ENCODE data around the gene OR7C1.
"Not testable (repeated sequence)": the region's sequence is repeated elsewhere in the genome, so short reads cannot be mapped to it uniquely, and the experiment has no call there.

The OR7C1 gene

DNA sequence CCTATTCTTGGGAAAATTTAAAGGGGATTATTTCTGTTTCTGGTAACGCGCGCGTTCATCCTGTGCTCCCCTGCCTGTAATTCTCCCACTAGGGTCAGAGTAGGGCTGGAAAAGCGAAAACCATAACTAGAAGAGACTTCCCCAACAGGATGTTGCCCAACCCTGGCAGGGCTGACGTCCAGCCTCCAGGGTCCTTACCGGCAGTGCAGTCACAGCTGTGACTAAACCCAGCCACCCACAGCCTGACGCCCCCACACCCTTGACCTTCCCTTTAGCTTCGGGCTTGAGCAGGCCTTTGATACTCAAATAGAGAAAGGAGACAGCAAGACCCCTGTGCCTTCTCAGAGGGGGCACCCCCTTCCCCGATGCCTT, 50.3 kb downstream of the OR7C1 start:
- peak; percentile 20 for DNase-seq (ENCODE audit: low read depth)

DNA sequence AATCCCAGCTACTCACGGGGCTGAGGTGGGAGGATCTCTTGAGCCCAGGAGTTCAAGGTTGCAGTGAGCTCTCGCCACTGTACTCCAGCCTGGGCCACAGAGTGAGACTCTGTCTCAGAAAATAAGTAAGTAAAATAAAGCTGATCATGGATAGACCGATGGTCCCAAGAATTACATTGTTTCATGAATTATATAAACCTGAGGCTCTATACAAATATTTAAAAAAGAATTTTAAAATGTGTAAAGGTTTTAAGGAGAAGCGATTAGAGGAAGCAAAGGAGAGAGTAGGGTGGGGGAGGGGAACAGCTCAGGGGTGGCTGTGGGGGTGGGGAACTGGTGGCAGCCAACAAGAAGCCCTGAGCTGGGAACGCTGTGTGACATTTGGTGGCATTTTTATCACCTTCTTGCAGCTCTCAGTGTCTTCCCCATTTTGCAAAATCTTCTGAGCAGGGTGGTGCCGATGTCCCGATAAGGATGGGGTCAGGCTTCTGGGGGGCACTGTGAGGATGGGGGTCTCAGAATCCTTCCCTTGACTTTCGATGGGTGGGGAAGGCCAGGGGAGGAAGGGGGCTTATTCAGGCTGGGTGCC, 51.5 kb downstream of the OR7C1 start:
- DNase-seq (ENCODE audit: low read depth): not testable (repeated sequence)

DNA sequence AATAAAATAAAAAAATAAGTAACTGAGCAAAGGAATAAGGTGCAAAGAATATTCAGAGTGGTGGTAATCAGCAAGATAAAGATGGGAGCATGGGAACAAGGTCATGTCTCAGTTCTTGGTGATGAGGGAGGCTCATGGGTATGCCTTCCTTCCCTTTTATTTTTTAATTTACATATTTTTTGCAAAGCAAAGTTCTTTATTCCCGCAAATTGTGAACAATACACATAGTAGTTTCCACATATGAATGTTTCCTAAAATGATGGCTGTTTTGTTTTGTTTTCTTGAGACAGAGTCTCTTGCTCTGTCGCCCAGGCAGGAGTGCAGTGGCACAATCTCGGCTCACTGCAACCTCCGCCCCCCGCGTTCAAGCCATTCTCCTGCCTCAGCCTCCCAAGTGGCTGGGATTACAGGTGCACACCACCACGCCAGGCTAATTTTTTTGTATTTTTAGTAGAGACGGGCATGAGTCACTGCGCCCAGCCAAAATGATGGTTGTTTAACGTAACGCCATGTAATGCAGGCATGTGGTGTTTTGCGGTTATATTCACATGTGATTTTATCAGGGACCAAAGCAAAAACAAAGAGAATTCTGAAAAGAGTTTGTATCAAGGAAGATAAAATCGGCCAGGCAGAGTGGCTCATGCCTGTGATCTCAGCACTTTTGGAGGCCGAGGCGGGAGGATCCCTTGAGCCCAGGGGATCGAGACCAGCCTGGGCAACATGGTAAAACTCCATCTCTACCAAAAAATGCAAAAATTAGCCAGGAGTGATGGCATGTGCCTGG, 52.2 kb downstream of the OR7C1 start:
- DNase-seq (ENCODE audit: low read depth): no peak

DNA sequence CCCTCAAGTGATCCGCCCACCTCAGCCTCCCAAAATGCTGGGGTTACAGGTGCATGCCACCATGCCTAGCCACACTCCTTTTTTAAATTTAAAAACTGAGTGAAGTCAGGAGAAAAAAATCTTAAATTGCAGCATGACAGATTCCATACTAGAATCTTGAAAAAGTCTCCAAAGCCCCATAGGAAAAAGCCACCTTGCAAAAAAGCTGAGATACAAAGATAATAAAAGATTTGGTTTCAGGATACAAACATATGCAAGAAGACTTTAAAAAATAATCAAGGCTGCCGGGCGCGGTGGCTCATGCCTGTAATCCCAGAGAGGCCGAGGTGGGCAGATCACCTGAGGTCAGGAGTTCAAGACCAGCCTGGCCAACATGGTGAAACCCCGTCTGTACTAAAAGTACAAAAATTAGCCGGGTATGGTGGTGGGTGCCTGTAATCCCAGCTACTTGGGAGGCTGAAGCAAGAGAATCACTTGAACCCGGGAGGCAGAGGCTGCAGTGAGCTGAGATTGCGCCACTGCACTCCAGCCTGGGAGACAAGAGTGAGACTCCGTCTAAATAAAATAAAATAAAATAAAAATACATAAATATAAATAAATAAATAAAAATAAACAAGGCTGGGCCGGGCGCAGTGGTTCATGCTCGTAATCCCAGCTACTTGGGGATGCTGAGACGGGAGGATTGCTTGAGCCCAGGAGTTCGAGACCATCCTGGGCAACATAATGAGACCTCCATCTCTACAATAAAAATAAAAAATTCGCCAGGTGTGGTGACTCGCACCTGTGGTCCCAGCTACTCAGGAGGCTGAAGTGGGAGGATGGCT, 53.1 kb downstream of the OR7C1 start:
- not testable (repeated sequence) for DNase-seq (ENCODE audit: low read depth)

DNA sequence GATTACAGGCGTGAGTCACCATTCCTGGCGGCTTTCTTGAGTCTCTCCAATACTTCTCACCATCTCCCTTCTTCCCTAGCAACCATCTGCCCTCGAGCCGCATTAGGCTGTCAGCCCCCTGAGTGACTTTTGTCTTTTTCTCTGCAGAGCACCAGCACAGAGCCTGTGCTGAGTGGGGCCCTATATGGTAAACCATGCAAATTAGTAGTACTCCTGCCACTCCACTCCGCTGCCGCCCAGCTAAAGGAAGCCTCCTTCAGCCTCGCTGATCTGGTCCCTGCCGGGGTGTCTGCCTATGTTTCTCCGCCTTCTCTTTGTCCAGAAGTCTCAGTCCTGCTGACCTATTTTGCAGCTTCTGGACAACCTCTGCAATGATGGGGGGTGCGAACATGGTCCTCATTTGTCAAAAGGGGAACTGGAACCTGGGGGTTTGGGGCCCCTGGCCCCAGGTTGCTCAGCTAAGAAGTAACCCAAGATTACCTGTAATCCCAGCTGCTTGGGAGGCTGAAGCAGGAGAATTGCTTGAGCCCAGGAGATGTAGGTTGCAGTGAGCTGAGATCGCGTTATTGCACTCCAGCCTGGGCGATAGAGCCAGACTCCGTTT, 54.3 kb downstream of the OR7C1 start:
- DNase-seq (ENCODE audit: low read depth): not testable (repeated sequence)

DNA sequence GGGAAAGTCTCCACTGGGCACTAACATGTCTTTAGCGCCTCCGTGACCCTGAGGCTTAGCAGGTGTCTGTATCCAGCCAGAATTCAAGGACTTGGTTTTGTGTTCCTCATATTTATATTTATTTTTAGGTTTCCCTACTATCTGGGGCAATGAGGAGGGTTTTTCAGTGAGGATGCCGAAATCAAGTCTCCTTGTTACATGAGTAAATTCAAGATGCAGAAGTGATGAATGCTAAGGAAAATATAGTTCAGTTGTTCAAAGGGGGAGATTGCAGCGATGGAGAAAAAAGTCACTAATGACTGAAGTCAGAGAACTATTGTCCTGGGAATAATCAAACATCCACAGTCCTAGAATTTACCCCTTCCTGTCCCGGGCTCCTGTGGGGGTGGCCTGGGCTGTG, 55.8 kb downstream of the OR7C1 start:
- DNase-seq (ENCODE audit: low read depth): no peak

DNA sequence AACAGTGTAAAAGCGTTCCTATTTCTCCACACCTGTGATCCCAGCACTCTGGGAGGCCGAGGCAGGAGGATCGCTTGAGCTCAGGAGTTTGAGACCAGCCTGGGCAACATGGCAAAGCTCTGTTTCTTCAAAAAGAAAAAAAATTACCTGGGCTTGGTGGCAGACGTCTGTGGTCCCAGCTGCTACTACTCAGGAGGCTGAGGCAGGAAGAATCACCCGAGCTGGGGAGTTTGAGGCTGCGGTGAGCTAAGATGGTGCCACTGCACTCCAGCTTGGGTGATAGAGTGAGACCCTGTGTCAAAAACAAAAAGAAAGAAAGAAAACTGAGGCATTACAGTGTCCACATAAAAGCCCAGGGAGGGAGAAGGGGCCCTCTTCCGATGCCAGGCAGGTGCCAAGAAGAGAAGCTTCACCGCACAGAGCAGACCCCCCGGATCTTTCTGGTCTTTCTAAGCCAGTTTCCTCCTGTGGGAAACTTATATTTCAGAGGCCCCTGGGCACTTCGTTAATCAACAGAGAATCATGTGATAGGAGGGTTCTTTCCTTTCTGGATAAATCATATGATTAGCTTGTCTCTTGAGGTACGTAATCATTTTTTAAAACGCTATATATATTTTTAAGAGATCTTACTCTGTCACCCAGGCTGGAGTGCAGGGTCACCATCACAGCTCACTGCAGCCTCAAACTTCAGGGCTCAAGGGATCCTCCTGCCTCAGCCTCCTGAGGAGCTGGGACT, 56.7 kb downstream of the OR7C1 start, which contains the start of gene ADGRE2:
TSS of gene ADGRE2 (minus strand) at position 451 of the 736 bp plus-strand sequence. CDS start 1,804 bp downstream, outside the sequence.
- not testable (repeated sequence) for DNase-seq (ENCODE audit: low read depth)

DNA sequence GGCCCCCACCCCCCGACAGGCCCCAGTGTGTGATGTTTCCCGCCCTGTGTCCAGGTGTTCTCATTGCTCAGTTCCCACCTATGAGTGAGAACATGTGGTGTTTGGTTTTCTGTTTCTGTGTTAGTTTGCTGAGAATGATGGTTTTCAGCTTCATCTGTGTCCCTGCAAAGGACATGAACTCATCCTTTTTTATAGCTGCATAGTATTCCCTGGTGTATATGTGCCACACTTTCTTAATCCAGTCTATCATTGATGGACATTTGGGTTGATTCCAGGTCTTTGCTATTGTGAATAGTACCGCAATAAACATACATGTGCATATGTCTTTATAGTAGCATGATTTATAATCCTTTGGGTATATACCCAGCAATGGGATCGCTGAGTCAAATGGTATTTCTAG, 57.3 kb downstream of the OR7C1 start:
- DNase-seq (ENCODE audit: low read depth): not testable (repeated sequence)

DNA sequence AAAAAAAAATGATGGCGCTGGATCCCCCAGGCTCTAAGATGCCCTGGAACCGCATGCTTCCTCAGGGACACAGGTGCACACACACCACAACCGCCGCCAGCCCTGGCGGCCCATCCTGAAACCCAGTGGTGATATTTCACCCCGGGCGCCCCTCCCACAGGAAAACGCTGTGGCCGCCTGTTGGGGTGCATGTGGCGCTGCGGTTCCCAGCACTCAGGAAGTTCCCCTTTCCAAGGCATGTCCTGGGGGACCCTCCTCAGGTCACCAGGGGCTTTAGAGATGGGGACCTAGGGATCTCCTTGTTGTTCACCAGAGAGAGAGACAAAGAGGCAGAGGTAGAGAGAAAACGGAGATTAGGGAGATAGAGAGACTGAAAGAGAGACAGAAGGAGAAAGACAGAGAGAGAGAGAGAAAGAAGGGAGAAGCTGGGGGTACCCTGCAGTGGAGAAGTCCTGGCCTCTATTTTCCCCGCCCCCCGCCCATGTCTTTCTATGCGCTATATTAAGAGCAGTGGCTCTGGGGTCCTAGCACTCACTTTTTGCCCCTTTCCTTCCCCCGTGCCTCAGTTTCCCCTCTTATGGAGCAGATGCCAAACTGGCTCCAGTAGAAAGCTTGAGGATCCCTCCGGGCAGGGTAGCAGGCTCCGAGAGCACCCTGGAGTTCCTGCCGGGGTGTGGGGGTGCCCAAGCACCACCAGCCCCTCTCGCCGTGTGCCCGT, 59.0 kb downstream of the OR7C1 start:
- no peak for DNase-seq (ENCODE audit: low read depth)

DNA sequence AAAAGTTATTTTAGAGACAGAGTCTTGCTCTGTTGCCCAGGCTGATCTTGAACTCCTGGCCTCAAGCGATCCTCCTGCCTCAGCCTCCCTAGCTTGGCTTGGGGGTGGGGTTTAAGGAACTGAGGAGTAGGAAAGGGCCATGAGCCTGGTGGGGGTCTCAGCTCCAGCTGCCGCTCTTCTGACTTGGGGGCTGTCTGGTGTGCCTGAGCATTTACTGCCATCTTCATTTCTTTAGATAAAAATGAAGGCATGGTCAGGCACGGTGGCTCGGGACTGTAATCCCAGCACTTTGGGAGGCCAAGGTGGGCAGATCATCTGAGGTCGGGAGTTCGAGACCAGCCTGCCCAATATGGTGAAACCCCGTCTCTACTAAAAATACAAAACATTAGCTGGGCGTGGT, 59.7 kb downstream of the OR7C1 start:
- DNase-seq (ENCODE audit: low read depth): not testable (repeated sequence)

DNA sequence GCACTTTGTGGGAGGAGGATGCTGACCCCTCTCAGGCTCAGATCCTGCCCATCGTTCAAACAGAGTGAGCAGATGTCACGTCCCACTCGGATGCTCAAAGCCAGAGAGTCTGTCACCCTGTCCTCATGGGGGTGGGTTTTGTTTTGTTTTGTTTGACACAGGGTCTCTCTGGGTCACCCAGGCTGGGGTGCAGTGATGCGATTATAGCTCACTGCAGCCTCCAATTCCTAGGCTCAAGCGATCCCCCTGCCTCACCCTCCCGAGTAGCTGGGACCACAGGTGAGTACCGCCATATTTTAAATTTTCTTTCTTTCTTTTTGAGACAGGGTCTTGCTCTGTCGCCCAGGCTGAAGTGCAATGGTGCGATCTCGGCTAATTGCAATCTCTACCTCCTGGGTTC, 60.6 kb downstream of the OR7C1 start:
- DNase-seq (ENCODE audit: low read depth): no peak

DNA sequence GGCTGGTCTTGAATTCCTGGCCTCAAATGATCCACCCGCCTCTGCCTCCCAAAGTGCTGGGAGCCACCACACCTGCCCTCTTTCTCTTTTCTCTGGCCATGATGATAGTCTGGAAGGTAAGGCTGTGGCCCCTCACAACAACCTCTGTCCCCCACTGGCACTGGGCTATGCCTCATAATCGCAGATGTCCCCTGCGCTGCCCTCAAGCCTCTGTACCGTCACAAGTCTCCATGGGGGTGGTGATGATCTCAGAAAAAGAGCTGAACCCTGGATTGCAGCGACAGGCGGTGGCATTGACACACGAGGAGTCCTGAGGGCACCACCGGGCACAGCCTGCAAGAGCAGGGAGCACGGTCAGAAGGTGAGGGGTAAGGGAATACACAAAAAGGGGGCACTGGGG, 61.3 kb downstream of the OR7C1 start:
- DNase-seq (ENCODE audit: low read depth): not testable (repeated sequence)

DNA sequence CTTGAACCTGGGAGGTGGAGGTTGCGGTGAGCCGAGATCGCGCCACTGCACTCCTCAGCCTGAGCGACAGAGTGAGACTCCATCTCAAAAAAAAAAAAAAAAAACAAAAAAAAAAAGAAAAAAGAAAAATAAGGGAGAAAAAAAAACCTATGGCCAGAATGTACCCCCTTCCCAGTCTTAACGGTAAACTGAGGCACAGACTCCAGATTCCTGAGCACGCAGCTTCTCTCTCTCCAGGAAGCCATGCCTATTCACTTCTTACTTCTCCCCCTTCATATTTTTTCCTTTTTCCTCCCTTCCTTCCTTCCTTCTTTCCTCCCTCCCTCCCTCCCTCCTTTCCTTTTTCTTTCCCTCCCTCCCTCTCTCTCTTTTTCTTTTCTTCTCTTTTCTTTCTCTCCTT, 62.0 kb downstream of the OR7C1 start:
- DNase-seq (ENCODE audit: low read depth): no peak

DNA sequence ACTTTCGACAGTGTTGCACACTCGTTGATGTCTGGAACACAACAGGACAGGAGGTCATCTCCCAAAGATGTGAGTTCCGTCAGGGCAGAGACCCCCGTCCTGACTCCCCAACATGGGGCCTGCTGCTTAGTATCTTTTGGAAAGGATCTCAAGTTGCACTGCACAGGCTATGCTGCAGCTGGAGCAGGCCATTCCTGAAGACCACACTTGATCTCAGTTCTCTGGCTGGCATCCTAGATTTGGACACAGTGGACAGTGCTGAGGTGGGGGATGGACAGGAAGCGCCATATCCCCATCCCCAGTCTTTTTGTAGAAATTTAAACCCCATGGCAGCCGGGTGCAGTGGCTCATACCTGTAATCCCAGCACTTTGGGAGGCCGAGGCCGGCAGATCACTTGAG, 62.5 kb downstream of the OR7C1 start:
- no peak for DNase-seq (ENCODE audit: low read depth)

DNA sequence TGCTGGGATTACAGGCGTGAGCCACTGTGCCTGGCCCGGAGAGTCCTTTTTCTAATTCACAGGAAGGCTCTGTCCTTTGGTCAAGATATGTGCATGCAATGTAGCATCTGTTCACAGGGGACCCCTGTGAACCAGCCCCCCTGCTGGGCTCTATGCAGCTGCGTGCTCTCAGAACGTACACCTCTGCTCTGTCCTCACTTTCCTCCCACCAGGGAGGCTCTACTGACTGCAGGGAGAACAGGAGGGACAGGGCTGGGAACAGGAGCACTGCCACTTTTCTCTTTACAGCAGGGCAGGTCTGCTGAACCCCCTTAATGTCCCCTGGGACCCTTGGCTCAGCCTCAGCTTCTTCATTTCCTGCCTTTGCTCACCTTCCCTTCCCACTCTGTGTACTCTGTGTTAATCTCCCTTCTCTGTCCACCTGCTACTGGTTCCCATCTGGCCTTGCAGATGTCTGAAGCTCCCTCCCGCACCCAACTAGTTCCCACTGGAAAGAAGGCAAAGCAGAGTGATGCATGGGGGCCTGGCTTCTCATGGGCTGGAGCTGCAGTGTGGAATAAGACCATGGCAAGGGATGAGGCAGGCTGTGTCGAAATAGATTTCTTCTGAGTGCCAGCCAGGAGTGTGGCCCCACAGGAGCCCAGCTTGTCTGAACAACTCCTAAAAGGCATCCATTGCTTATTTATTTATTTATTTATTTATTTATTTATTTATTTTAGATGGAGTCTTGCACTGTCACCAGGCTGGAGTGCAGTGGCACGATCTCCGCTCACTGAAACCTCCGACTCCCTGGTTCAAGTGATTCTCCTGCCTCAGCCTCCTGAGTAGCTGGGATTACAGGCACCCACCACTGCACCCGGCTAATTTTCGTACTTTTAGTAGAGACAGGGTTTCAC, 63.8 kb downstream of the OR7C1 start:
- no peak for DNase-seq (ENCODE audit: low read depth)

DNA sequence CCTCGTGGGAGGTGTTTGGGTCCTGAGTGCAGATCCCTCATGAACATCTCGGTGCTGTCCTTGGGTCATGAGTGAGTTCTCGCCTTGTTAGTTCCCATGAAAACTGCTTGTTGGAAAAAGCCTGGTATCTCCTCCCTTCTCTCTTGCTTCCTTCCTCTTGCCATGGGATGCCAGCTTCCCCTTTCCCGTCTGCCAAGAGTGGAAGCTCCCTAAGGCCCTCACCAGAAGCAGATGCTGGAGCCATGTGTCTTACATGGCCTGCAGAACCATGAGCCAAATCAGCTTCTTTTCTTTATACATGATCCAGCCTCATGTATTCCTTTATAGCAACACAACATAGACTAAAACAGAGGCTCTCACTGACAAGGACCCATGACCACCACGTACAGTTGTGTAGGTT, 64.8 kb downstream of the OR7C1 start:
- DNase-seq (ENCODE audit: low read depth): no peak

DNA sequence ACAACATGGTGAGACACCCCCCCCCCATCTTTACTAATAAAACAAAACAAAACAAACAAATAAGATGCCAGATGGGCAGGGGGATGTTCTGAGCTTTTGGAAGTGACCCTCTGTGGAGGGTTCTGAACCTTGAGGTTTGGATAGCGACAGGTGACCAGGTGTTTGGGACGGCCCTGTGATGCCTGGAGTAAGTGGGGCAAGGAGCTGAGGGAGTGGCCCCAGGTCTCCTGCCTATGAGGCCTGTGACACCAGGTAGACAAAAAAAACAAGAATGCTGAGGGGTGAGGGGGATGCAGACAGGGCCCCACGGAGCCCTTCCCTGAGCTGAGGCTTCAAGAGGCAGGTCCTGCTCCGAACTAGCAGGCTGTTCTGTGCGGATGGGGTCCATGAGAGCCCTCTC, 65.8 kb downstream of the OR7C1 start:
- no peak for DNase-seq (ENCODE audit: low read depth)

DNA sequence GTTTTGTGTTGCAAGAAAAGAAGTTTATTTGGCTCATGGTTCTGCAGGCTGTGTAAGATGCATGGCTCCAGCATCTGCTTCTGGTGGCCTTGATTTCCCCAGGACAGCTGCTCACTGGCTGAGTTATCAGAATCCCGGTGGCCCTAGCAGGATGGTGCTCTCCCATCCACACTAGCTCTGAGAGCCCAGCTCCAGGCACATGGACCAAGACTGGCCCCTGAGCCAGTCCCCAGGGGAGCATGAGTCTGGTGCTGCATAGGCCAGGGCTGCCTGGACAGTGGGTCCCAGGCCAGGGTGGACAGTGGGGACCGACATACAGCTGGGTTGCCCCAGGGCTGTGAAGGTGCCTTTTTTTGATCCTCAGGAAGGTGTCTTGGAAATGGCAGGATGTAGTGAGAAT, 67.0 kb downstream of the OR7C1 start:
- DNase-seq (ENCODE audit: low read depth): no peak

DNA sequence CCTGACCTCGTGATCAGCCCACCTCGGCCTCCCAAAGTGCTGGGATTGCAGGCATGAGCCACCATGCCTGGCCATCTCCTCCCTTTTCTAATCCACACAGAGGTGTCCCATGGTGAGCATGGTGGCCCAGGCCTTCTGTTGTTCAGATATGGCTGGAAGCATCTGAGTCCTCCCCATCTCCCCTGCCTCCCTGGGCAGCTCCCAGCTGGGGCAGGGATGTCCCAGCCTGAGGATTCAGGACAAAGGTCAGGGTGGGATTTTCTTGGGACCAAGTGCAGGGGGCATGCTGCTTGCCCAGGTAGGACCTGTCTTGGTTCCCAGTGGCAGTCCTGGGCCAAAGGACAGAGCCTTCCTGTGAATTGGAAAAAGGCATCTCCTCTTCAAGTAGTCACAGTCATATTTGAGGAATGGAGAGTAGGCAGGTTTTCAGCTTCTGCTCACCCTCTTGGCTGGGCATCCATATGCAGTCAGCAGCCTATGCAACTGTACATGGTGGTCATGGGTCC, 67.5 kb downstream of the OR7C1 start:
- no peak for DNase-seq (ENCODE audit: low read depth)

DNA sequence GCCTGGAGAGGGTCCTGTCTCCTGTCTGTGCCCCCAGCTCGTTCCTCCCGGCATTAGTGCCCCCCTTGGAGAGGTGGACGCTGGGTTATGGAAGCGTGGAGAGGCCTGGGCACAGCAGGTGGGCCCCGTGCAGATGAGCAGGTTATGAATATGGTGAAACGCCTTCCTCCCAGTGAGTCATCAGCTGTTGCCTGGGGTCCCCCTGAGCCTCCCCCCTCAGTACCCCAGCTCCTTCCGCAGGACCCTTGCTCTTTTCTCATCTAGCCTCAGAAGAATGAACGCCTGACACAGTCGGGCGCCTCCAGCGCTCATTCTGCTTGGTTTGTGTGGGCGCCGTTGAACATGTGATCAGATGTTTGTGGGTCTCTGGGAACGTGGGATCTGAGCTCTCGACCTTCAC, 69.1 kb downstream of the OR7C1 start:
- not testable (repeated sequence) for DNase-seq (ENCODE audit: low read depth)
